H1 (cell line): ENCODE measurements around the gene PAGE2B. TPM values are rescaled to one million over a fixed set of nuclear protein-coding genes. Genes with fewer than 3 reads are reported as not detected.

Experiments used
- ASH2L ChIP-seq: fragments of 200-600, 300-600 bp; sonication (generic); IDR thresholded peaks from one replicate; pipeline ENCODE4 v1.7.1; 2017; ENCODE audit warnings: low read length
- FOSL1 ChIP-seq: IDR thresholded peaks from 2 replicates; pipeline ENCODE4 v1.6.1; 2011; ENCODE audit warnings: mild to moderate bottlenecking, low read depth, low read length, moderate library complexity; ENCODE audit not compliant: insufficient read depth
- NRF1 ChIP-seq: IDR thresholded peaks from 2 replicates; pipeline ENCODE4 v1.6.1; 2011; ENCODE audit warnings: mild to moderate bottlenecking, low read depth, low read length, improper control_type of control experiment
- TAF7 ChIP-seq: optimal IDR thresholded peaks from 2 replicates; pipeline ENCODE3; 2011; ENCODE audit warnings: low read depth, mild to moderate bottlenecking, inconsistent platforms, low read length, moderate library complexity, borderline replicate concordance
- polyA plus RNA-seq, 7 experiments: library from polyadenylated mRNA; depleted of rRNA in 3 of 7; stranded (reverse) in 5 of 7; unstranded in 2 of 7; fragments of >200 nt in 5 of 7; fragments of 200-250 nt in 2 of 7; gene quantifications; 1 replicate in 5 of 7; 2 replicates in 1 of 7; 4 replicates in 1 of 7; pipeline versions ENCODE4 v1.2.1 to v1.2.3, GENCODE V29; 2011 to 2013; ENCODE audit warnings: missing spikeins in 2 of 7, mixed read lengths in 2 of 7
- total RNA-seq: library from RNA; stranded (reverse); fragmentation: NEBNext Ultra II Directional; extraction: Animal tissue kit (Norgen Biotek cat#: 25700); gene quantifications from 2 replicates; pipeline ENCODE4 v1.2.1, GENCODE V29; 2021

Gene PAGE2B
- total and polyA plus RNA-seq, 2 of the 8 experiments (the other 6 are each of a cell fraction or from before 2014, with no cell fraction given): not detected

GRCh38 chrX:55102754-55103153 is 27.9 kb downstream of the PAGE2B start (continued):
- TF ChIP-seq TAF7 (no peak), FOSL1 (no peak), ASH2L (no peak), NRF1 (no peak)
- TF ChIP-seq, all 59 proteins: peak for 0
